NCI-H2029 treated with DMSO at 0.1 percent for 48 hours (cell line): ENCODE data around the gene PROM1.
A peak's percentile ranks its signal among the peaks of the same experiment; 100 is the strongest.

Experiments
- DNase-seq: peaks from one replicate; lab custom pipeline; 2025; lab: John Stamatoyannopoulos, UW

The PROM1 gene

GRCh38 chr4:15944895-15945294 lies 138.9 kb downstream of the PROM1 start:
- no peak for DNase-seq

- DNase-seq, result no peak
Observed at GRCh38 chr4:15942283-15942682, 141.5 kb downstream of the PROM1 start.

DNA sequence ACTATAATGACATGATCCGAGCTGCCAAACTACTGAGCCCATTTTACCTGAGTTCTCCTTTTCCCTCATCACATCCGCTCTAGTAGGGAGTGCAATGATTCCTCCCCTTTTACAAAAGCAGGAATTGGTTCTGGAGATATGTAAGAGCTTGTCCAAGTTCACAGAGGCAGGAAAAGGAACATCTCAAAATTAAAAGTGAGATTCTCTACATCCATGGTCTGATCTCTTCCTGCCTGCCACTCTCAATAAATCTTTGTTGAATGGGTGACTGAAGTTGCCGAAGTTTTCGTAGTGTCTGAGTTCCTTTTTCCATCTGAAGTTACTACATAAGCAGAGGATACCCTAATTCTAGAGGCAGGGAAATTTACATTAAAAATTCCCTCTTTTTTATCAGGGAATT lies 145.2 kb downstream of the PROM1 start, which contains the start of gene FGFBP1:
FGFBP1 (minus strand) TSS at position 101 of the 400 bp plus-strand sequence. CDS start 2,108 bp downstream, outside the sequence.
- no peak for DNase-seq

DNA sequence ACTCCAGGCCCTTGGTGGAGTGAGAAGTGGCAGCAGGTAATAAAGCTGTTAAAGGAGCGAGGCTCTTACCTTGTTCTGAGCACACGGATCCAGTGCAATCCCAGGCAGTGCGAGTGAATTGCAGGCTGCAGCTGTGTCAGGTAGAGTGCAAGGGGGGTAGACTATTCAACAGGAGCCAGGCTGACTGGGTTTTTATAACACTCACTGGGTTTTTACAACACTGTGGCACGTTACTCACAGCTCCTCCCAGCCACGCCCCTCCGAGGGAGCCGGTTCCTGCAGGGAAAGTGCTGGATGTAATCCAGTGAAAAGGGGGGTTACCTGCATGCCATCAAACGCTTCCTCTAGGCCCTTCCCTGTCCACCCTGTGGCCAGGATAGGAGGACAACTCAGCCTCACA lies 145.6 kb downstream of the PROM1 start:
- DNase-seq, result peak; percentile 2

DNA sequence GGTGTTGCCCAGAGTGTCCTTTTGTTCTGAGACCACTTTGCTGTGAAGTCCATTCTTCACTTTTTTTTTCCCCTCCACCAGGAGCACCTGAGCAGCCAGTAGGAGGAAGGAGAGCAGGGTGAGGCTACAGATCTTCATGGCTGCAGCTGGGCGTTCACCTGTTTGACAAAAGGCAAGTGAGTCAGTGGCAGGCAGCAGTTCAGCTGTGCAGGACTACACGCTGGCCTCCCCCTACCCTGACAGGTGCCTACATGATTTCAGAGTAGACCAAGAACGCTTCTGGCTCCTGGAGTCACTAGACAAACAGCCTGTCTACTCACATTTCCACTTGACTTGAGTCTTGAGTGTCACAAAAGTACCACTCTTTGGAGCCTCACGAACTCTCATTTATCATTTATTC lies 147.3 kb downstream of the PROM1 start:
- DNase-seq, result peak; percentile 12

DNA sequence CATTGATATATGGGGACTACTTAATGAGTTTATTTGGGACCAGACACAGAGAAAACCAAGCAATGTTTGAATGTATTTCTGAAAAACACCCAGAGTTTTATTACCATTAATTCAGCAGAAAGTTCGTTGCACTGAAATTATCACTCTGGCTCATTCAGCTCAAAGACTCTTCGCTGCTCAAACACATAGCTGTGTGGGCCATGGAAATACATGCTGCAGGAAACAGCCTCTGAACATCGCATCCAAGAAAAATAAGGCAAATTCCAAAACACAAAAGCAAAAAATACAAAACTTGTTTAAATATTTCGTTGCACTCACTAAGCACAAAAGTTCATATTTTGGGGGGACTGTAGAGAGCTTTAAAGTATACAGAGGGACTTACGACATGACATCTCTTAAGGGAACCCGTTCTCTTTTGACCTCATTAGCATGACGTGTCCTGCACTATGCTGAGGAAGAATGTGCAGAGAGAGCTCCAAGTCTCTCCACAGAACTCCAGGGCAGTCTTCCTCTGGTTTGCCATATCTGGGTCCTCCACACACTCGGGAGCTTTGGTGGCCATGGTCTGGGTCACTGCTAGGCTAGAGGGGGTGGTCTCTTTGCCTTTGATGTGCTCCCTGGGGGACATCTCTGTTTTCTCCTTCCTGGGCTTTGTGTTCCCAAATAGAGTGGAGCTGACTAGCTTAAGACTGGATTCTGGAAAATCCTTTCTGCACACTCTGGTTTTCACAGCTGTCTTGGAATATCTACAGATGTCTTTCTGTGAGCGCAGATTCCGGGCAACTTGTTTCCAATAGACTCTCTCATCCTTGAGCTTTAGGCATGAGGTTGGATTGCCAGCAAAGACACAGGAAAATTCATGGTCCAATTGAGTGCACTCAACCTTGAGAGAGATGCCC lies 148.1 kb downstream of the PROM1 start:
- no peak for DNase-seq

DNA sequence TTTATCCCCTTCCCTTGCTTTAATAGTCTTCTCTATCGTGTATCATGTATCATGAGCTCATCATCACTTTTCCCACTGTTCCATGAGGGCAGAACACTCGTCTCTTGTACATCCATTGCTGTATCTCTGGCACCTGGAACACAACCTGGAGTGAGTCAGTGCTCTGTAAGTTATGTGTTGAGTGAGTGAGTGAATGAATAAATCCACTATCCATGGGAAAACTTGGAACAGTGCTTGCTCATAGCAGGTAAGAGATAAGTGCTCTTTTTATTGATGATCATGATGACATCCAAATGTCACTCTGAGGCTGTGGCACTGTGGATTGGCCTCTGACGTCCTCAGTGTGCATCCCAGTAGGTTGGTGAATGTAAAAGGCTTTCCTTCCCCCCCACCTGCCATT lies 149.6 kb downstream of the PROM1 start:
- no peak for DNase-seq

DNA sequence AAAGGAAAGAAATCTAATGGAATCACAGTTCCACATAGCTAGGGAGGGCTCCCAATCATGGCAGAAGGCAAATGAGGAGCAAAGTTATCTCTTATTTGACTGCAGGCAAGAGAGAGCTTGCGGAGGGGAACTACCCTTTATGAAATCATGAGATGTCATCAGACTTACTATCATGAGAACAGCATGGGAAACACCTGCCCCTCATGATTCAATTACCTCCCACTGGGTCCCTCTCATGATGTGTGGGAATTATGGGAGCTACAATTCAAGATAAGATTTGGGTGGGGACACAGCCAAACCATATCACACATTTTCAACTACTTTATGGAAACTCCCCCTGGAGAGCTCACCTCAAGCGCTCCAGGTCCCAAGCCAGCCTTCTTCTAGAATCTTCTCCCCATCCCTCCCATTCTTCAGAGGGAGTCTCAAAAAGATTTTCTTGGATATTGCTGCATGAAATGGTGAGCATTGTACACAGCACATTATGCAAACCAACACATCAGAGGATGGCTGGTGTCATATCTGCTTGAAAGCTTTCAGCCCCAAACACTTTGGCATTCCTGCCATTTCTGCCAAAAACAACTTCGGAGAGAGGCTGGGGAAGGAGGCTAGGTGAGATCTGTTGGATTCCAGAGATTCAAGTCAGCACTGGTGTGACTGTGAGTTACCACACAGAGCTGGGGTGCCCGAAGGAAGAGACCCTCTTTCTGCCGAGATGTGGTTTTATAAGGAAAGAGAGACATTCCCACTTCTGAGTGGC lies 152.2 kb downstream of the PROM1 start:
- DNase-seq, result no peak

DNA sequence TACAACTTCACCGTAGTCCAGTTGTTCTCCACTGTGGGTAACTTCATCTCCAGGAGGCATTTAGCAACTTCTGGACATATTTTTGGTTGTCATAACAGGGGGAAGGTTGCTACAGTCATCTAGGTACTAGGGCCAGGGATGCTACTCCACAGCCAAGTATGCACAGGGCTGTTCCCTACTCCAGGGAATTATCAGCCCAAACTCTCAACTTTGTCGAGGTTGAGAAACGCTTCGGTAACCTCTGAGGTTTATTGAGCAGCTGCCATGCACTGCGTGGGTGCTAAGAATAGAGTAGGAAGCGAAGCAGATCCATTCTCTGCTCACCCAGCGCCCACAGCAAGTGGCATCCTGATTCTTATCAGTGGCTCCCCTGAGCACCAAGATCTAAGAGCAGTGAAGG lies 153.5 kb downstream of the PROM1 start:
- no peak for DNase-seq

DNA sequence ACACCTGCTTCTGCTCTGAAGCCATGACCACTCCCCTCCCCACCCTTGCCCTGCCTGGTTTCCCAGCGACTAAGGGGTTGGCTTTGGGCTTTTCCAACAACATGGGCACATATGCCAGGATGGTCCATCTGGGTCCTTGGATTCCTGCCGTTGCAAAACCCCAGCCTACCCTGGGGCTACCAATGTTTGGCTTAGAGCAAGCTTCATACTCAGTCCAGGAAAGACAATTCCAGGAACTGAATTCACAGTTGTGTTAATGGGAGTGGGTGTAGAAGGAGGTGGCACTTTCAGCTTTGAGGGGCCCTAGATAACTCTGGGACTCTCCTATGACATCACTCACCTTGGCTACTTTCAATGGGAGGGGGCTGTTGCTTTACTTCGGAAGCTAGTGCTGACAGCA lies 154.3 kb downstream of the PROM1 start:
- no peak for DNase-seq

- DNase-seq, result no peak
Observed at GRCh38 chr4:15928883-15929282, 154.9 kb downstream of the PROM1 start.

GRCh38 chr4:15926486-15926885 lies 157.3 kb downstream of the PROM1 start:
- DNase-seq, result no peak

DNA sequence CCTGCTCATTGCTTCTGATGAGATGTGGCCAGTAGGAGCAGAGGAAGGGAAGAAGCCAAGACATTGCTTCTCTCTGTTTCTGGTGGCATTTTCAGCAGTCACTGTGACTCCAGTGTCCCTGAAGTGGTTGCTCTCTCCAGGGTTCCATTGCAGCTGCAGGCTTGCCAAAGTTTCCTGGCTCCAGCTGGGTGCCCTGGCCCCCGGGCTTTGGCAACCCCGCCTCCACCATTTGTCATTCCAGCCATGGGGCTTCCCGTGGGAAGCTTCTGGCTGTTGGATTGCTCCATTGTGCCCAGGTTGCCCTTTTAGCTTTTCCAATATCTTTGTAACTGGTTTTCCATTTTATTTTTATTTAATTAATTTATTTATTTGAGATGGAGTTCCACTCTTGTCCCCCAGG lies 158.0 kb downstream of the PROM1 start:
- DNase-seq, result no peak

DNA sequence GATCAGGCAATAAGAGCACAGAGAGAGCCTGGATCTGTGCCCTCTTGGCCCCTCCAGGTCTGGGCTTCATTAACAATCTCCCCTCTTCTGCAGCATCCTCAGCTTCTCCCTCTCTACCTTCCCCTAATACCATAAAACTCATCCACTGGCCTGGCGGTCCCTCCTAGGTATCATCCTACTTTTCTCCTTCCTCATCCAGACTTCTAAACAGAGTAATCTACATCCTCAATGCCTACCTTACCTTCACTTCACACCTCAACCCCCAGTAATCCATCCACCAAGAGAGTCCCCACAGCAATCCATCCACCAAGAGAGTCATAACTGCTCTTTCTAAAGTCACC lies 162.3 kb downstream of the PROM1 start:
- no peak for DNase-seq

- DNase-seq, result peak; percentile 18
Observed at GRCh38 chr4:15920723-15921591, 162.9 kb downstream of the PROM1 start.

DNA sequence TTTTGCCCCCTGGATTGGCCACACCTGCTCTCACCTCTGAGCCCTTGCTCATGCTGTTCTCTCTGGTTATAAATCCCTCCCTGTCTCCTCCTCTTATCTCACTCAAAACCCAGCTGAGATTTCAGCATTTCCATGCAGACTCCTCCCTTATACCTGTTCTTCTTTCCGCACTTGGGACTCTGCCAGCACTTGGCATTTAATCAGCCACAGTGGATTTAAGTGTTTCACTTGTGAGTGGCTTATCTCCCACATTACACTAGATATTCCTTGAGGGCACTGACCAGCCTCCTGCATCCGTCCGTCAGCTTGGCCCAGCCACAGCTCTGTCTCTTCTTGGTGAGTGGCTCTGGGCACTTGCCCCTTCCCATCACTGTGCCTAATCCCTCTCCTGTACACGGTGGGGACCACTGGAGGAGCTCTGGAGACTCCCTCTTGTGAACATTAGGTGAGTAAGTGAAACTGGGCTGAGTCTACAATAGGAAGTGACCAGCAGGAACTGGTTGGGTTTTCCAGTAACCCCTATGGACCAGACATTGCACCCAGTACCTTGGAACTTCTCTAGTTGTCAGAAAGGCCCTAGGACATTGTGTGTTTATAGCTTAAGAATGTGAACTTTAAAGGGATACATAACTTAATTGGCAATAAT lies 165.2 kb downstream of the PROM1 start:
- DNase-seq, result peak; percentile 1
